ENCODE measurements around the gene GYPC. TPM values are rescaled to one million over a fixed set of nuclear protein-coding genes. Genes with fewer than 3 reads are reported as not detected.

Gene GYPC
- total RNA-seq, 4 donors from 2014 or later, result 19.1 to 40.2 (median 28.5) TPM

- WGBS, 2 donors (ENCODE audit: low coverage in 1 of 2), result 73% methylated on average over 2 of the region's 2 CpGs; no CpG with 5 or more reads in 1 of the 2 donors
- intact Hi-C loops (cut with DNase I; ENCODE audit: low total_unique reads) (no loop called here), in situ Hi-C loops (cut with MboI; ENCODE audit: low pct_ligation_motif_present in 1 of 4, low pct_unique_long_range_greater_than_20kb in 1 of 4, low sequenced_read_pairs in 3 of 4) (no loop called here)
- TF ChIP-seq POLR2A (IDR thresholded peaks at IDR 0.05) (no peak), EP300 (IDR thresholded peaks at IDR 0.05; ENCODE audit: low read depth) (no peak), CTCF (IDR thresholded peaks at IDR 0.05) (no peak), POLR2AphosphoS5 (IDR thresholded peaks at IDR 0.05) (no peak)
- peaks cover 7 to 50% (median 17%) of the 10 kb centered on the region in 4 donors for H3K4me1 ChIP-seq
- no peak overlapping the region for H3K4me3 ChIP-seq
- no peak for DNase-seq
- H3K27ac ChIP-seq, result peak overlapping the region; percentile 13 to 48 (median 38)
- H3K9me3 ChIP-seq, result no peaks in the 10 kb centered on the region
- H3K36me3 ChIP-seq, result no peaks in the 10 kb centered on the region
- no peaks in the 10 kb centered on the region for H3K27me3 ChIP-seq
These were observed 8.7 kb downstream of the GYPC start for GRCh38 chr2:126664639-126665038.

- DNase-seq, result no peak
- H3K4me1 ChIP-seq, result peaks cover 3 to 42% (median 13%) of the 10 kb centered on the region in 4 donors
- TF ChIP-seq POLR2AphosphoS5 (IDR thresholded peaks at IDR 0.05) (no peak), POLR2A (IDR thresholded peaks at IDR 0.05) (no peak), CTCF (IDR thresholded peaks at IDR 0.05) (no peak), EP300 (IDR thresholded peaks at IDR 0.05; ENCODE audit: low read depth) (no peak)
- intact Hi-C loops (cut with DNase I; ENCODE audit: low total_unique reads) (no loop called here), in situ Hi-C loops (cut with MboI; ENCODE audit: low pct_ligation_motif_present in 1 of 4, low pct_unique_long_range_greater_than_20kb in 1 of 4, low sequenced_read_pairs in 3 of 4) (no loop called here)
- H3K4me3 ChIP-seq, result no peak overlapping the region
- peak overlapping the region in 1 of 4 donors; percentile 13 for H3K27ac ChIP-seq
- no peaks in the 10 kb centered on the region for H3K27me3 ChIP-seq
- H3K36me3 ChIP-seq, result no peaks in the 10 kb centered on the region
- no peaks in the 10 kb centered on the region for H3K9me3 ChIP-seq
- WGBS, 2 donors (ENCODE audit: low coverage in 1 of 2), result 88% methylated on average over 5 of the region's 9 CpGs; no CpG with 5 or more reads in 1 of the 2 donors
These were observed 9.5 kb downstream of the GYPC start for GRCh38 chr2:126665483-126665882.

GRCh38 chr2:126668254-126668653 is 12.3 kb downstream of the GYPC start:
- intact Hi-C loops (cut with DNase I; ENCODE audit: low total_unique reads), result no loop called here
- peaks cover under 1 to 32% (median 8%) of the 10 kb centered on the region in 4 donors for H3K4me1 ChIP-seq
- H3K36me3 ChIP-seq, result no peaks in the 10 kb centered on the region
- DNase-seq, result no peak
- in situ Hi-C loops (cut with MboI; ENCODE audit: low pct_ligation_motif_present in 1 of 4, low pct_unique_long_range_greater_than_20kb in 1 of 4, low sequenced_read_pairs in 3 of 4), result no loop called here
- H3K27me3 ChIP-seq, result no peaks in the 10 kb centered on the region
- H3K9me3 ChIP-seq, result no peaks in the 10 kb centered on the region
- H3K4me3 ChIP-seq, result no peak overlapping the region
- 64 to 73% methylated on average over 2 to 4 of the region's 4 CpGs for WGBS, 2 donors (ENCODE audit: low coverage in 1 of 2)
- TF ChIP-seq CTCF (IDR thresholded peaks at IDR 0.05), result no peak
- TF ChIP-seq POLR2A (IDR thresholded peaks at IDR 0.05), result no peak
- no peak for TF ChIP-seq POLR2AphosphoS5 (IDR thresholded peaks at IDR 0.05)
- TF ChIP-seq EP300 (IDR thresholded peaks at IDR 0.05; ENCODE audit: low read depth), result no peak
- H3K27ac ChIP-seq, result no peak overlapping the region

- 85 to 100% methylated on average over 1 to 6 of the region's 6 CpGs for WGBS, 2 donors (ENCODE audit: low coverage in 1 of 2)
- in situ Hi-C loops (cut with MboI; ENCODE audit: low pct_ligation_motif_present in 1 of 4, low pct_unique_long_range_greater_than_20kb in 1 of 4, low sequenced_read_pairs in 3 of 4), result no loop called here
- no peak for DNase-seq
- Histone ChIP-seq H3K27me3 (no peaks in the 10 kb centered on the region), H3K4me3 (no peak overlapping the region), H3K36me3 (no peaks in the 10 kb centered on the region), H3K9me3 (no peaks in the 10 kb centered on the region), H3K4me1 (peaks cover 0 to 17% (median 4%) of the 10 kb centered on the region in 4 donors), H3K27ac (no peak overlapping the region)
- intact Hi-C loops (cut with DNase I; ENCODE audit: low total_unique reads), result no loop called here
- no peak for TF ChIP-seq EP300 (IDR thresholded peaks at IDR 0.05; ENCODE audit: low read depth)
- TF ChIP-seq CTCF (IDR thresholded peaks at IDR 0.05), result no peak
- no peak for TF ChIP-seq POLR2AphosphoS5 (IDR thresholded peaks at IDR 0.05)
- TF ChIP-seq POLR2A (IDR thresholded peaks at IDR 0.05), result no peak
These were observed 13.8 kb downstream of the GYPC start for GRCh38 chr2:126669772-126670171.

All from transverse colon (tissue), 4 donors.